Upper lobe of left lung (tissue), 4 donors: ENCODE data around the gene CEACAM7.

Source experiments
- EP300 ChIP-seq, 4 donors: sonication (generic); formaldehyde crosslinking; IDR thresholded peaks; one replicate each; pipeline ENCODE4 v1.5.1; 2017; ENCODE audit warnings: antibody characterized with exemption in 4 of 4, control low read depth in 2 of 4
- POLR2AphosphoS5 ChIP-seq, 2 donors: sonication (generic); formaldehyde crosslinking; IDR thresholded peaks; one replicate each; pipeline ENCODE4 v1.5.1; 2017; ENCODE audit warnings: antibody characterized with exemption in 2 of 2
- TF ChIP-seq, protein P1 (sequence below), 6 experiments: fragments of 450-650 bp in 4 of 6; fragments of 200-600 bp in 2 of 6; sonication (generic) in 2 of 6; IDR thresholded peaks; one replicate each; pipeline ENCODE4 v1.5.1; 2016 to 2019; ENCODE audit warnings: antibody characterized with exemption in 6 of 6

DNA sequence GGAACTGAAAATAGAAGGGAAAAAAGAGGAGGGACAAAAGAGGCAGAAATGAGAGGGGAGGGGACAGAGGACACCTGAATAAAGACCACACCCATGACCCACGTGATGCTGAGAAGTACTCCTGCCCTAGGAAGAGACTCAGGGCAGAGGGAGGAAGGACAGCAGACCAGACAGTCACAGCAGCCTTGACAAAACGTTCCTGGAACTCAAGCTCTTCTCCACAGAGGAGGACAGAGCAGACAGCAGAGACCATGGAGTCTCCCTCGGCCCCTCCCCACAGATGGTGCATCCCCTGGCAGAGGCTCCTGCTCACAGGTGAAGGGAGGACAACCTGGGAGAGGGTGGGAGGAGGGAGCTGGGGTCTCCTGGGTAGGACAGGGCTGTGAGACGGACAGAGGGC is 20.4 kb upstream of the CEACAM7 start, which contains the start of gene CEACAM5:
- TF ChIP-seq, protein P1, sequence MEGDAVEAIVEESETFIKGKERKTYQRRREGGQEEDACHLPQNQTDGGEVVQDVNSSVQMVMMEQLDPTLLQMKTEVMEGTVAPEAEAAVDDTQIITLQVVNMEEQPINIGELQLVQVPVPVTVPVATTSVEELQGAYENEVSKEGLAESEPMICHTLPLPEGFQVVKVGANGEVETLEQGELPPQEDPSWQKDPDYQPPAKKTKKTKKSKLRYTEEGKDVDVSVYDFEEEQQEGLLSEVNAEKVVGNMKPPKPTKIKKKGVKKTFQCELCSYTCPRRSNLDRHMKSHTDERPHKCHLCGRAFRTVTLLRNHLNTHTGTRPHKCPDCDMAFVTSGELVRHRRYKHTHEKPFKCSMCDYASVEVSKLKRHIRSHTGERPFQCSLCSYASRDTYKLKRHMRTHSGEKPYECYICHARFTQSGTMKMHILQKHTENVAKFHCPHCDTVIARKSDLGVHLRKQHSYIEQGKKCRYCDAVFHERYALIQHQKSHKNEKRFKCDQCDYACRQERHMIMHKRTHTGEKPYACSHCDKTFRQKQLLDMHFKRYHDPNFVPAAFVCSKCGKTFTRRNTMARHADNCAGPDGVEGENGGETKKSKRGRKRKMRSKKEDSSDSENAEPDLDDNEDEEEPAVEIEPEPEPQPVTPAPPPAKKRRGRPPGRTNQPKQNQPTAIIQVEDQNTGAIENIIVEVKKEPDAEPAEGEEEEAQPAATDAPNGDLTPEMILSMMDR (IDR thresholded peaks at IDR 0.05), result no peak
- TF ChIP-seq POLR2AphosphoS5 (IDR thresholded peaks at IDR 0.05) (no peak), EP300 (IDR thresholded peaks at IDR 0.05) (no peak)
